Peyer's patch (tissue), 4 donors: ENCODE data around the gene EPHA2. TPM values are rescaled to one million over a fixed set of nuclear protein-coding genes. Genes with fewer than 3 reads are reported as not detected.
"Not testable (repeated sequence)": the region's sequence is repeated elsewhere in the genome, so short reads cannot be mapped to it uniquely, and the experiment has no call there.

Experiments
- DNase-seq, 3 donors: peaks; one replicate each; pipeline ENCODE4 v3.0.0-alpha.2; 2017 to 2019
- H3K27ac ChIP-seq, 4 donors: fragments of 200-600 bp; sonication (generic); one replicate each; pipeline ENCODE4 v1.5.1; 2016 to 2019
- H3K27me3 ChIP-seq, 2 donors: fragments of 200-600 bp; sonication (generic); one replicate each; pipeline ENCODE4 v1.5.1; 2019
- H3K36me3 ChIP-seq, 3 donors: fragments of 200-600 bp; sonication (generic); one replicate each; pipeline ENCODE4 v1.5.1; 2016 to 2019
- H3K4me1 ChIP-seq, 4 donors: fragments of 200-600 bp; sonication (generic); one replicate each; pipeline ENCODE4 v1.5.1; 2016 to 2019
- H3K4me3 ChIP-seq, 4 donors: fragments of 200-600 bp; sonication (generic); 1 replicate in 3 of 4; 2 replicates in 1 of 4; pipeline ENCODE4 v1.5.1; 2016 to 2019; ENCODE audit warnings: mild to moderate bottlenecking in 1 of 4
- H3K9me3 ChIP-seq, 4 donors: fragments of 200-600 bp; sonication (generic); one replicate each; pipeline ENCODE4 v1.5.1; 2016 to 2019; ENCODE audit warnings: mild to moderate bottlenecking in 1 of 4
- POLR2A ChIP-seq, 2 donors: fragments of 450-650 bp; IDR thresholded peaks; one replicate each; pipeline ENCODE4 v1.5.1; 2017; ENCODE audit warnings: antibody characterized with exemption in 2 of 2, mild to moderate bottlenecking in 2 of 2, moderate library complexity in 2 of 2
- total RNA-seq, 4 donors: library from RNA; depleted of rRNA; stranded (reverse); fragments of >200 nt; gene quantifications; one replicate each; pipeline ENCODE4 v1.1.0, GENCODE V29; 2016
- TF ChIP-seq, protein P1 (sequence below), 6 experiments: fragments of 450-650 bp in 4 of 6; fragments of 200-600 bp in 2 of 6; sonication (generic) in 1 of 6; IDR thresholded peaks; one replicate each; pipeline ENCODE4 v1.5.1; 2017 to 2019; ENCODE audit warnings: antibody characterized with exemption in 6 of 6, mild to moderate bottlenecking in 3 of 6, moderate library complexity in 1 of 6

Gene EPHA2
- total RNA-seq, 4 donors from 2014 or later, result 23.5 to 42.6 (median 35.5) TPM

DNA sequence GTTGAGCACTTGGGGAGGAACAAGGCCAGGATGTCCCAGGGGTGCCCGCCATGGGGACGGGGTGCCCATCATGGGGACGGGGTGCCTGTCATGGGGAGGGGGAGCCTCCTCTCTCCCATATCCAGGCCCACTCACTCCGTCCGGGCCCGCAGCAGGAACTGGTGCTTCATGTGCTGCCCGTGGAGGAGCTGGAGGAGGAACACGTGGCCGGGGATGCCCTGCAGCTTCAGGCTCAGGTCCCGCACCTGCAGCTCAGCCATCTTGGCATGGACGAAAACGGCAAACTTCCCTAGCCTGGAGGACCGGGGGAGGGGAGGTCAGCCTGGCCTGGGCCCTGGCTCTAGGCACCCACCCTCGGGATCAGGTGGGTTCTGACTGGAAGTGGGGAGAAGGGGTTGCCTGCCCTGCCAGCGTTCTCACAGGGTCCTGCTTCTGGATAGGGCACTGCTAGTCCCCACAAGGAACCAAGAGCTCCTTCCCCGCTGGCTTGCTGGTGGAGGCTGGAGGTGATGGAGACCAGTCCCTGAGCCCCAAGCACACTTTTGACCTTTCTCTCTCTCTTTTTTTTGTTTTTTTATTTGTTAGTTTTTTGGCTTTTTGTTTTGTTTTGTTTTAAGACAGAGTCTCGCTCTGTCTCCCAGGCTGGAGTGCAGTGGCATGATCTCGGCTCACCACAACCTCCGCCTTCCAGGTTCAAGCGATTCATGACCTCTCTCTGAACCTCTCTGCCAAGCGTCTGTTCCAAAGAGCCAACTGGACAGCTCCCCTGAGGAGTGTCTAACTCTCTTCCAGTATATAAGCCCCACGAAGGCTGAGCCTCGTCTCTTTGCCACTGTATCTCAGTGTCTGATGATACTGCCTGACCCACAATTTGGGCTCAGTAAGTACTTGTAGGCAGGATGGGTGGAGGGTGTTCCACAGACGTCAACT is 46.7 kb upstream of the EPHA2 start:
- no peak overlapping the region for H3K27ac ChIP-seq
- no peaks in the 10 kb centered on the region for H3K36me3 ChIP-seq
- peaks cover 0 to 10% (median 8%) of the 10 kb centered on the region in 4 donors for H3K4me1 ChIP-seq
- no peaks in the 10 kb centered on the region for H3K9me3 ChIP-seq
- no peaks in the 10 kb centered on the region for H3K27me3 ChIP-seq
- H3K4me3 ChIP-seq, result no peak overlapping the region
- TF ChIP-seq POLR2A (IDR thresholded peaks at IDR 0.05), result no peak
- TF ChIP-seq, protein P1, sequence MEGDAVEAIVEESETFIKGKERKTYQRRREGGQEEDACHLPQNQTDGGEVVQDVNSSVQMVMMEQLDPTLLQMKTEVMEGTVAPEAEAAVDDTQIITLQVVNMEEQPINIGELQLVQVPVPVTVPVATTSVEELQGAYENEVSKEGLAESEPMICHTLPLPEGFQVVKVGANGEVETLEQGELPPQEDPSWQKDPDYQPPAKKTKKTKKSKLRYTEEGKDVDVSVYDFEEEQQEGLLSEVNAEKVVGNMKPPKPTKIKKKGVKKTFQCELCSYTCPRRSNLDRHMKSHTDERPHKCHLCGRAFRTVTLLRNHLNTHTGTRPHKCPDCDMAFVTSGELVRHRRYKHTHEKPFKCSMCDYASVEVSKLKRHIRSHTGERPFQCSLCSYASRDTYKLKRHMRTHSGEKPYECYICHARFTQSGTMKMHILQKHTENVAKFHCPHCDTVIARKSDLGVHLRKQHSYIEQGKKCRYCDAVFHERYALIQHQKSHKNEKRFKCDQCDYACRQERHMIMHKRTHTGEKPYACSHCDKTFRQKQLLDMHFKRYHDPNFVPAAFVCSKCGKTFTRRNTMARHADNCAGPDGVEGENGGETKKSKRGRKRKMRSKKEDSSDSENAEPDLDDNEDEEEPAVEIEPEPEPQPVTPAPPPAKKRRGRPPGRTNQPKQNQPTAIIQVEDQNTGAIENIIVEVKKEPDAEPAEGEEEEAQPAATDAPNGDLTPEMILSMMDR (IDR thresholded peaks at IDR 0.05), result no peak
- DNase-seq, result no peak

DNA sequence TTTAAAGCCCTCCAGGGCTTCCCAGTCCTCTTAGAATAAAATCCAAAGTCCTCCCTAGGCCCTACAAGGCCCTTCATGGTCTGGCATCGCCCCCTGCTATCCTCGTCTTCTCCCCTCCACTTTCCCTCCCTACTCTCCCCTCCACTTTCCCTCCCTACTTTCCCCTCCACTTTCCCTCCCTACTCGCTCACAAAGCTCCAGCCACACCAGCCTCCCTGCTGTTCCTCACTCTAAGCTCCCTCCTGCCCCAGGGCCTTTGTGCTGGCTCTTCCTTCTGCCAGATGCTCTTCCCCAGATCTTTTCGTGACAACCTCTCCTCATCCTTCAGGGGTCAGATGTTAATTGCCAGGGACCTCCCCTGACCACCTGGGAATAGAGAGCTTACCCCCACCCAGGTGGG is 43.8 kb upstream of the EPHA2 start:
- H3K36me3 ChIP-seq, result no peaks in the 10 kb centered on the region
- H3K9me3 ChIP-seq, result no peaks in the 10 kb centered on the region
- no peak for DNase-seq
- TF ChIP-seq, protein P1 (IDR thresholded peaks at IDR 0.05), result no peak
- no peak for TF ChIP-seq POLR2A (IDR thresholded peaks at IDR 0.05)
- H3K4me1 ChIP-seq, result no peaks in the 10 kb centered on the region
- no peak overlapping the region for H3K27ac ChIP-seq
- H3K4me3 ChIP-seq, result no peak overlapping the region
- H3K27me3 ChIP-seq, result no peaks in the 10 kb centered on the region

DNA sequence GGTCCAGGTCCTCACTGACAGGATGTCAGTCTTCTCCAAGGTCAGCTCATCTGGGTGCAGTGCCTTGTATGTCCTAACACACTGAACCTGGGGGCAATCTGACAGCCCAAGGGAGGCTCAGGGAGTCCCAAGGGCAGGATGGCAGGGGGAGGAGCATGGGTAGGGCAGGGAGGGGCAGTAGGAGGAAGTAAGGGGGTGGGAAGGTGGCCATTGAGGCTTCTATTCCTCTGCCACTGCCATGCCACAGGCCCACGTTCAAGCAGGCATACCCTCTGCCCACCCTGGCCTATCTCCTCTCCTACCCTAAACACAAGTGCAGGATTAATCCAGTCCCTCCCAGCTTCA is 43.3 kb upstream of the EPHA2 start:
- Histone ChIP-seq H3K27ac (no peak overlapping the region), H3K4me3 (no peak overlapping the region), H3K4me1 (no peaks in the 10 kb centered on the region), H3K36me3 (no peaks in the 10 kb centered on the region), H3K9me3 (no peaks in the 10 kb centered on the region), H3K27me3 (no peaks in the 10 kb centered on the region)
- peak in 1 of 3 donors; percentile 67 for DNase-seq
- TF ChIP-seq POLR2A (IDR thresholded peaks at IDR 0.05), result no peak
- TF ChIP-seq, protein P1 (IDR thresholded peaks at IDR 0.05), result no peak

DNA sequence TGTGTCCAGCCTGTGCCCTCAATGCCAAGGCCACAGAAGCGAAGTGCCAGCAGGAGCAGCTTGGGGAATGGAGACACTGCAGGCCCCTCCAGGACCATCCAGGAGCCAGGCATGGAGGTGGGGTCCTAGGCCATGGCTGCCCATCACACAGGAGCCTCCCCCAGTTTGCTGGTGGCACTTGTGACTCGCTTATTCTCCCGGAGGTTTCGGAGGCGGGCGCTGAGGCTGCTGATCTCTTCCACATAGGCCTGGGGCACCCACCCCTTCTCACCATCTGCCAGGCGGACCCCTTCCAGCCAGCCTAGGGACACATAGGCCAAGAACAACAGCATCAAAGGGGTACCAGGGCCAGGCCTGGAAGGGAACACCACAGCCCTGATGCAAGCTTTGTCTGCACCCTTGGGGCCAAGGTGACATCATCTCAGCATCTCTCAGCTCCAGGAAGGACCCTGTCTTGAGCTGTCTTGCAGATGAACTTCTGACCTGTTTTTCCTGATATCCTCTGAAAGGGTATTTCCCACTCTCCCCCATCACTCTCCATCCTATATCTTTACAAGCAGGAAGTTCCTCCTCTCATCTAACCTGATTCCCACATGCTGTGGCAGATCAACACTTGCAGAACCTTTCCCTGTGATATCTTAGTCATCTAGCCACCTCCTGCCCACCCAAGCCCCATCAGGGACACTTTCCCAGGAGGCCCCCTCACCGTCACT is 42.7 kb upstream of the EPHA2 start:
- TF ChIP-seq POLR2A (IDR thresholded peaks at IDR 0.05), result no peak
- TF ChIP-seq, protein P1 (IDR thresholded peaks at IDR 0.05), result no peak
- H3K9me3 ChIP-seq, result no peaks in the 10 kb centered on the region
- H3K4me1 ChIP-seq, result no peaks in the 10 kb centered on the region
- H3K36me3 ChIP-seq, result no peaks in the 10 kb centered on the region
- H3K27me3 ChIP-seq, result no peaks in the 10 kb centered on the region
- no peak overlapping the region for H3K4me3 ChIP-seq
- no peak overlapping the region for H3K27ac ChIP-seq
- DNase-seq, result no peak

DNA sequence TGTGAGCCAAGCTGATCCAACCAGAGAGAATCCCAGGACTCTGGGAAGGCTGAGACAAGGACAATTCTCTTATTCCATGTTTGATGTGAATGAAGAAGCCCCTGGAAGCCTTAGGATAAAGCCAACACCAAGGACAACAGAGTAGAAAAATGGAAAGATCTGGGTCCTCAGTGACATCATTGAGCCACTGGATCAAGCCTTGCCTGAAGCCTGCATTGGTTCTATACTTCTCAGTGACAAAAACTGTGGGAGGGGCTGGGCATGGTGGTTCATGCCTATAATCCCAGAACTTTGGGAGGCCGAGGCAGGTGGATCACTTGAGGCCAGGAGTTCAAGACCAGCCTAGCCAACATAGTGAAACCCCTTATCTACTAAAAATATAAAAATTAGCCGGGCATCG is 41.0 kb upstream of the EPHA2 start:
- Histone ChIP-seq H3K27me3 (no peaks in the 10 kb centered on the region), H3K4me3 (no peak overlapping the region), H3K9me3 (no peaks in the 10 kb centered on the region), H3K4me1 (no peaks in the 10 kb centered on the region), H3K36me3 (no peaks in the 10 kb centered on the region), H3K27ac (no peak overlapping the region)
- no peak for TF ChIP-seq POLR2A (IDR thresholded peaks at IDR 0.05)
- TF ChIP-seq, protein P1 (IDR thresholded peaks at IDR 0.05), result no peak
- DNase-seq, result no peak

DNA sequence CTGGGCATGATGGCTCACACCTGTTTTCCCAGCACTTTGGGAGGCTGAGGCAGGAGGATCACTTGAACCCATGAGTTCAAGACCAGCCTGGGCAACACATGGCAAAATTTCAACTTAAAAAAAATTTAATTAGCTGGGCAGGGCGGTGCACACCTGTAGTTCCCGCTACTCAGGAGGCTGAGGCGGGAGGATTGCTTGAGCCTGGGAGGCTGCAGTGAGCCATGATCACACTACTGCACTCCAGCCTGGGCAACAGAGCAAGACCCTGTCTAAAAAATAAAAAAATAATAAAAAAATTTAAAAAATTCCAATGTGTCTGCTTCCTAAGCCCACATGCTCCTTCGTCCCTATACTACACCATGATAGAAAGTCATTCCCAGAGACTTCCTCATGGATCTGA is 40.3 kb upstream of the EPHA2 start:
- not testable (repeated sequence) for DNase-seq, H3K4me3 ChIP-seq, H3K27me3 ChIP-seq, H3K9me3 ChIP-seq, H3K4me1 ChIP-seq, H3K36me3 ChIP-seq, H3K27ac ChIP-seq
